ENCODE measurements around the gene CCDC85C.

DNA sequence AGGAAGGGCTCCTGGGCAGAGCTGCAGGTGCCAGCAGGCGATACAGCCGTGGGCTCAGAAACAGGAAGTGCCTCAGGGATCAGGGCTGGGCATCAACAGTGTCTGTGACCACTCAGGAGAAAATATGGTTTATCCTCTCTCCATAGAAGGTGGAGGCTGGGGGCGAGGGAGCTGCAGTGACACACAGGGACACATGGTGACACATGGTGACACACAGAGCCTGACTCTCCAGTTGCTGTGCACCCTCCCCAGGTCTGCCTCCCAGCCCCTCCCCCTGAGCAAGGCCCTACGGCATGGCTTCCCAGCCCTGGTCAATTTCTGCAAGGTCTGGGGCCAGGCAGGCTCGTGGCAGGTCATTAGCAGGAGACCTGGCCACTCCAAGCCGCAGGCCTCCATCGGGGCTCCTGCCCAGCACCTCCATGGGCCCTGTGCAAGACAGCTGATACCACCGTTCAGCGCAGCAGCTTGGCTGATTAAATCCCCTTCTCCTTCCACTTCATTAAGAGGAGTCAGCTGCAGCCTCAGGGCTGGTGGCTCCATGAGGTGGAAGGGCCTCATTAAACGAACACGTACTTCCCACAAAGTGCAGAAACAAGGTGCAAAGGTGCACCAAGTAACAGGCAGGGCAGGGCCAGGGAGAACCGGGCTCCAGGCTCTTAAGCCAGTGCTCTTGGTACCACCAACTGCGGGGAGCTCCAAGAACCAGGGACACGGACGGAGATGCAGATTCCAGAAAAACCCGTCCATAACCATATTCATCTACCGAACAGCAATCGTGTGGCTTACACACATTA lies 62.1 kb downstream of the CCDC85C start:
- no peak for TF ChIP-seq EZH2 (IDR thresholded peaks at IDR 0.05; ENCODE audit: insufficient read depth, low read length)
- TF ChIP-seq, protein P1, sequence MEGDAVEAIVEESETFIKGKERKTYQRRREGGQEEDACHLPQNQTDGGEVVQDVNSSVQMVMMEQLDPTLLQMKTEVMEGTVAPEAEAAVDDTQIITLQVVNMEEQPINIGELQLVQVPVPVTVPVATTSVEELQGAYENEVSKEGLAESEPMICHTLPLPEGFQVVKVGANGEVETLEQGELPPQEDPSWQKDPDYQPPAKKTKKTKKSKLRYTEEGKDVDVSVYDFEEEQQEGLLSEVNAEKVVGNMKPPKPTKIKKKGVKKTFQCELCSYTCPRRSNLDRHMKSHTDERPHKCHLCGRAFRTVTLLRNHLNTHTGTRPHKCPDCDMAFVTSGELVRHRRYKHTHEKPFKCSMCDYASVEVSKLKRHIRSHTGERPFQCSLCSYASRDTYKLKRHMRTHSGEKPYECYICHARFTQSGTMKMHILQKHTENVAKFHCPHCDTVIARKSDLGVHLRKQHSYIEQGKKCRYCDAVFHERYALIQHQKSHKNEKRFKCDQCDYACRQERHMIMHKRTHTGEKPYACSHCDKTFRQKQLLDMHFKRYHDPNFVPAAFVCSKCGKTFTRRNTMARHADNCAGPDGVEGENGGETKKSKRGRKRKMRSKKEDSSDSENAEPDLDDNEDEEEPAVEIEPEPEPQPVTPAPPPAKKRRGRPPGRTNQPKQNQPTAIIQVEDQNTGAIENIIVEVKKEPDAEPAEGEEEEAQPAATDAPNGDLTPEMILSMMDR (IDR thresholded peaks at IDR 0.05; ENCODE audit: insufficient read depth, low read depth, low read length): no peak
